Measurements from ENCODE around the gene TMPRSS9.
"Not testable (repeated sequence)": the region's sequence is repeated elsewhere in the genome, so short reads cannot be mapped to it uniquely, and the experiment has no call there.

The TMPRSS9 gene

GRCh38 chr19:2469102-2469914, 109.2 kb downstream of the TMPRSS9 start:
- Histone ChIP-seq H3K36me3 (replicated peaks; ENCODE audit: low read depth, low read length) (no peaks in the 10 kb centered on the region), H3K9me3 (ENCODE audit: insufficient read depth, low read length) (no peaks in the 10 kb centered on the region), H3K27ac (ENCODE audit: low read length) (no peak overlapping the region), H3K9ac (ENCODE audit: low read length) (peak overlapping the region; percentile 21; the same call in 1 of the 2 replicates), H3K27me3 (ENCODE audit: low read depth, low read length) (no peaks in the 10 kb centered on the region), H4K20me1 (ENCODE audit: insufficient read depth, low read length) (no peaks in the 10 kb centered on the region), H3K79me2 (ENCODE audit: low read length) (no peaks in the 10 kb centered on the region), H3K4me2 (ENCODE audit: low read length) (peak overlapping the region; percentile 78), H3K4me3 (ENCODE audit: low read length) (peak overlapping the region; percentile 56), H3K4me1 (ENCODE audit: low read length) (peaks cover 16% of the 10 kb centered on the region), H2AFZ (ENCODE audit: low read depth, low read length) (peak overlapping the region; percentile 88)
- TF ChIP-seq, protein P1, sequence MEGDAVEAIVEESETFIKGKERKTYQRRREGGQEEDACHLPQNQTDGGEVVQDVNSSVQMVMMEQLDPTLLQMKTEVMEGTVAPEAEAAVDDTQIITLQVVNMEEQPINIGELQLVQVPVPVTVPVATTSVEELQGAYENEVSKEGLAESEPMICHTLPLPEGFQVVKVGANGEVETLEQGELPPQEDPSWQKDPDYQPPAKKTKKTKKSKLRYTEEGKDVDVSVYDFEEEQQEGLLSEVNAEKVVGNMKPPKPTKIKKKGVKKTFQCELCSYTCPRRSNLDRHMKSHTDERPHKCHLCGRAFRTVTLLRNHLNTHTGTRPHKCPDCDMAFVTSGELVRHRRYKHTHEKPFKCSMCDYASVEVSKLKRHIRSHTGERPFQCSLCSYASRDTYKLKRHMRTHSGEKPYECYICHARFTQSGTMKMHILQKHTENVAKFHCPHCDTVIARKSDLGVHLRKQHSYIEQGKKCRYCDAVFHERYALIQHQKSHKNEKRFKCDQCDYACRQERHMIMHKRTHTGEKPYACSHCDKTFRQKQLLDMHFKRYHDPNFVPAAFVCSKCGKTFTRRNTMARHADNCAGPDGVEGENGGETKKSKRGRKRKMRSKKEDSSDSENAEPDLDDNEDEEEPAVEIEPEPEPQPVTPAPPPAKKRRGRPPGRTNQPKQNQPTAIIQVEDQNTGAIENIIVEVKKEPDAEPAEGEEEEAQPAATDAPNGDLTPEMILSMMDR (IDR thresholded peaks at IDR 0.05; ENCODE audit: low read depth, low read length) = 0 out of 2 replicates have a peak, but pooled peaks have one; percentile 4
- no peak for TF ChIP-seq EZH2phosphoT487 (IDR thresholded peaks at IDR 0.05; ENCODE audit: low read depth)

DNA sequence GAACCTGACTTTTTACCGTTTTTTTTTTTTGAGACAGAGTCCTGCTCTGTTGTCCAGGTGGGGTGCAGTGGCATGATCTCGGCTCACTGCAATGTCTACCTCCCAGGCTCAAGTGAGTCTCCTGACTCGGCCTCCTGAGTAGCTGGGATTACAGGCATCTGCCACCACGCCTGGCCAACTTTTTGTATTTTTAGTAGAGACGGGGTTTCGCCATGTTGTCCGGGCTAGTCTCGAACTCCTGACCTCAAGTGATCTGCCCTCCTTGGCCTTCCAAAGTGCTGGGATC, 109.8 kb downstream of the TMPRSS9 start:
- H3K79me2 ChIP-seq (ENCODE audit: low read length); H3K9me3 ChIP-seq (ENCODE audit: insufficient read depth, low read length); H4K20me1 ChIP-seq (ENCODE audit: insufficient read depth, low read length); H3K27me3 ChIP-seq (ENCODE audit: low read depth, low read length); H3K36me3 ChIP-seq (replicated peaks; ENCODE audit: low read depth, low read length); H3K27ac ChIP-seq (ENCODE audit: low read length): not testable (repeated sequence)
- H3K9ac ChIP-seq (ENCODE audit: low read length) = peak overlapping the region; percentile 21; the same call in 1 of the 2 replicates
- peak overlapping the region; percentile 88 for H2AFZ ChIP-seq (ENCODE audit: low read depth, low read length)
- peaks cover 16% of the 10 kb centered on the region for H3K4me1 ChIP-seq (ENCODE audit: low read length)
- peak overlapping the region; percentile 78 for H3K4me2 ChIP-seq (ENCODE audit: low read length)
- peak overlapping the region; percentile 56 for H3K4me3 ChIP-seq (ENCODE audit: low read length)

DNA sequence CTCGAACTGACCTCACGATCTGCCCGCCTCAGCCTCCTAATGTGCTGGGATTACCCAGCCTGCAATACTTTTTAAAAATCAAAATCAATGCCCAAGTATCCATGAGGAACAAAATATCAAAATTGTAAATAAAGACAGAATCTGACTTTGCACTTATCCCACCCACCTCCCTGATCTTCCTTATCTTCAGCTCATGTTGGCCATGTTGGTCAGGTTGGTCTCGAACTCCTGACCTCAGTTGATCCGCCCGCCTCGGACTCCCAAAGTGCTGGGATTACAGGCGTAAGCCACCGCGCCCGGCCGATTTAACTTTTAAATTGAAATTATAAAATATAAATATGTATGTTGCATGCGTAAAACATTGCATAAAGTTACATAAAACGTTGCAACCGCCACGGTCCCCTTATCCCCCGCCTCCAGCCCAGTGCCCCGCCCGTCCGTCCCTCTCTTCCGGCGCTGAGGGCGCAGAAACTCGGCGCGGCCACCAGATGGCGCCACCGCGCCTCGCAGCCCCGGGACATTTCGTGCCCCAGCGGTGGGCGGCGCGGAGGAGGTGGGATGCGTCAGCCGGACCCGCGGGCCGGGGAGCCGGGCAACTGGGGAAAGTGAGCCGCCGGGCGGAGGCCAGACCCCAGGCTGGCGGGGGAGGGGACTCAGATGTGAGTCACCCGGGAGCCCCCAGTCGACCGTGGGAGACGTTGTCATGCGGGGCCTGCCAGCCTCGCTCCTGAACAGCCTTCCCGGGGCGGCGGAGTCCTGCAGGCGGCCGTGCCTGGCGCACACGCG, 114.4 kb downstream of the TMPRSS9 start:
- peak overlapping the region; percentile 79 for H3K4me3 ChIP-seq (ENCODE audit: low read length)
- no peak overlapping the region for H2AFZ ChIP-seq (ENCODE audit: low read depth, low read length)
- H4K20me1 ChIP-seq (ENCODE audit: insufficient read depth, low read length) = peaks cover 26% of the 10 kb centered on the region
- peak overlapping the region; percentile 85 for H3K27ac ChIP-seq (ENCODE audit: low read length)
- H3K9ac ChIP-seq (ENCODE audit: low read length) = peak overlapping the region; percentile 63
- H3K79me2 ChIP-seq (ENCODE audit: low read length) = peaks cover 38% of the 10 kb centered on the region
- TF ChIP-seq EZH2phosphoT487 (IDR thresholded peaks at IDR 0.05; ENCODE audit: low read depth) = no peak
- TF ChIP-seq, protein P1 (IDR thresholded peaks at IDR 0.05; ENCODE audit: low read depth, low read length) = peak; percentile 97
- no peaks in the 10 kb centered on the region for H3K27me3 ChIP-seq (ENCODE audit: low read depth, low read length)
- H3K36me3 ChIP-seq (replicated peaks; ENCODE audit: low read depth, low read length) = peaks cover 27% of the 10 kb centered on the region
- peak overlapping the region; percentile 87 for H3K4me2 ChIP-seq (ENCODE audit: low read length)
- peaks cover 15% of the 10 kb centered on the region for H3K4me1 ChIP-seq (ENCODE audit: low read length)
- no peaks in the 10 kb centered on the region for H3K9me3 ChIP-seq (ENCODE audit: insufficient read depth, low read length)

DNA sequence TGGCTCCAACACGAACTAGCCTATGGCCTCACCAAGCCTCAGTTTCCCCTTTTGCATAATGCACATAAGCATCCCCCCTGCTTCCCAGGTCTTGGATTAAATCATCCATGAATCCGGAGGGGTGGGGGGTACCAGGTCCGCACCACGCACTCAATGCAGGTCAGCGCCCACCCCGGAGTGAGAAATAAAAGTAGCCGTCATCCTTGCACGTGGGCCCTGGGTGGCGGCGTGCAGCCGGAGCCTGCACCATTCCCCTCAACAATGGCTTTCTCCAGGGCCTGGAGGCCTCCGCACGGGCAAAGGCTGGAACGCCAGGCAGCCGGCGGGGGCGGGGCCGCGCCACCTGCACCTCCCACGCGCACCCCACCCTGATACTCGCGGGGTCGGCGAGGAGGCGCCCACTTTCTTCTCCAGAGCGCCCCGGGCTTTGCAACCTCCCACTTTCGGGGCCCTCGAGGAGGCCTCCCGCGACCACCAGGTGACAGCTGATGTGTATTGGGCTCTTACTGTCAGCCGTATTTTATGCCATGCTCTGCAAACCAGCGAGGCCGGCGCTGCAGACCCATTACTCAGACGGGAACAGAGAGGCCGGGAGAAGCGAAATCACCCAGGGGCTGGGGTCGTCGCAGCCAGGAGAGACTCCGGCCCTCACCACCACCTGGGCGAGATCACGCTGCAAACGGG, 115.1 kb downstream of the TMPRSS9 start:
- peaks cover 17% of the 10 kb centered on the region for H3K4me1 ChIP-seq (ENCODE audit: low read length)
- peaks cover 27% of the 10 kb centered on the region for H3K36me3 ChIP-seq (replicated peaks; ENCODE audit: low read depth, low read length)
- H4K20me1 ChIP-seq (ENCODE audit: insufficient read depth, low read length) = peaks cover 26% of the 10 kb centered on the region
- no peak overlapping the region for H2AFZ ChIP-seq (ENCODE audit: low read depth, low read length)
- H3K27me3 ChIP-seq (ENCODE audit: low read depth, low read length) = no peaks in the 10 kb centered on the region
- no peaks in the 10 kb centered on the region for H3K9me3 ChIP-seq (ENCODE audit: insufficient read depth, low read length)
- H3K4me2 ChIP-seq (ENCODE audit: low read length) = peak overlapping the region; percentile 87
- H3K79me2 ChIP-seq (ENCODE audit: low read length) = peaks cover 39% of the 10 kb centered on the region
- H3K27ac ChIP-seq (ENCODE audit: low read length) = peak overlapping the region; percentile 85
- TF ChIP-seq, protein P1 (IDR thresholded peaks at IDR 0.05; ENCODE audit: low read depth, low read length) = peak; percentile 13; the same call in 1 of the 2 replicates
- no peak for TF ChIP-seq EZH2phosphoT487 (IDR thresholded peaks at IDR 0.05; ENCODE audit: low read depth)
- peak overlapping the region; percentile 63 for H3K9ac ChIP-seq (ENCODE audit: low read length)
- H3K4me3 ChIP-seq (ENCODE audit: low read length) = peak overlapping the region; percentile 79

Measured in OCI-LY3 (cell line).